HG02970 (cell line): ENCODE measurements around the gene ITGA7.

Experiments
- ATAC-seq: cut with Tn5 transposase; IDR thresholded peaks from one replicate; pipeline ENCODE4 v1.9.1; 2021; ENCODE audit warnings: mild to moderate bottlenecking, moderate library complexity, moderate number of reproducible peaks; ENCODE audit not compliant: unreplicated experiment, low FRiP score

Gene ITGA7

GRCh38 chr12:55718624-55719275 lies 11.0 kb upstream of the ITGA7 start:
- ATAC-seq: no peak

- ATAC-seq: no peak
Measured at GRCh38 chr12:55718015-55718414, 10.3 kb upstream of the ITGA7 start.

DNA sequence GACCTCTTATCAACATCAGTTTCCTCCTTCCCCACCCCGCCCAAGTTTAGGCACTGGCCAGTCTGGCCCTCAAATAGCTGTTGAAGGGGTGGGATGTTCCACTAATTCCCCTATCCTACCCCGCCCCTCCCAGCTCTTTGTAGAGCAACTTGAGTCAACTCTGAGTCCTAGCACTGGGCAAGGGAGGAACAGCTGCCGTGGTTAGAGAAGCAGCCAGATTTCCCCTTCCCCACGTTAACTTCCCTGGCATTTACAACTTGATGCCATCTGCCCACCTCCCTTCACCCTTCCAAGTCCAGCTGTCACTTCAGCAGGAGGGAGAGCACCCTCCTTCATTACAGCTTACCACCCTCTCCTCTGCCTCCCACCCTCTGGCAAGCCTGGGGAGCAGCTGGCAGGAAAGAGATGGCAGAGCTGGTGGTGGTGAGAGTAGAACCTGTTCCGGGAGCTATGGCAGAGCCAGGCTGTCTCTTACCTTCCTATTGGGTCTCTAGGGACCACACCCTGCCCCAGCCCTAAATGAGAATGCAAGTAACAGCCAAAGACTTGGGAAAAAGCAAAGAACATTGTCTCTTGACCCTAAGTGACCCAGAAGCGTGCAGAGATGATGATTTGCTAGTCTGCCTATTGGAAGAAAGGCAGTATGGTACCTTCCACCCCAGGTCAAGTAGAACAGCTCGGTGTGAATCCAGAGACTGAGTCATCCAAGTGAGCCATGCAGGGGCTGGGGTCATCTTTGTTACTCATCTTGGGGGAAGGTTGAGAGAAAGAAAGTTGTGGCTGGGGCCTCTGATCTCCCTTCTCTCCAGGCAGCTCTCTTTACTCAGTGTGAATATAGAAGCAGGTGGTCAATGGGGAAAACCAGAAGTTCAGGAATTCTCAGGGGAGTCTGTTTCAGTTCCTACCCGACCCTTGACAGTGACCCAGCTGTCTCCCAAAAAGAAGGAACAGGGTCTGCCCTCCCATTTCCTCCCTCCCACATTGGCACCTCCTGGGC lies 9.6 kb upstream of the ITGA7 start:
- no peak for ATAC-seq

- no peak for ATAC-seq
Measured at GRCh38 chr12:55716582-55716957, 8.9 kb upstream of the ITGA7 start.

- ATAC-seq: peak; percentile 77
Measured at GRCh38 chr12:55715833-55716581, 8.3 kb upstream of the ITGA7 start, which contains the start of gene BLOC1S1. Gene BLOC1S1, plus strand, starts transcription at chr12:55716046. Its CDS starts 6 bp downstream, at chr12:55716052.

DNA sequence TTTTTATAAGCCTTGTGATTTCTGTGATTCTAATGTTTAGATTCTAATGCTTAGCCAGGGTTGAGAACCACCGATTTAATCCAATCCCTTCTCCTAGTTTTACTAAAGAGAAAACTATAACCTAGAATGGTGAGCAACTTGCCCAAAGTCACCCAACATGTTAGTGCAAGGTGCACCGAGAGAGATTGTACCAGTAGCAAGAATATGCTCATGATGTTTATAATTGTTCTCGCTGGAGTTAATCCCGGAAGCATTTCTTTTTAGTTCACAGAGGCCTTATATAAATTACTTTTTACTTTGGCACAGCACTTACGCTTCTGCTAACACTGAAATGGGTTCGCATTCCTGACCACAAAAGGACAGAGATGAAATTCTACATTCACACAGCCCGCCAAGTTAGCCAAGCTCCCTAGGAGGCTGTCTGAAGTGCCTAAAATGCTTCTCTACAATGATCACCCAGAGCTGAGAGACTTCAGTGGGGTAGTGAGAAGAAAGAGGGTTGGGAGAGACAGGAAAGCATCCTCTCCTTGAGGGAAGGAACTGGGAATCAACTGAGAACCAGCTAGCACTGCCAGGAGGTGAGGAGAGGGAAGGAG lies 7.6 kb upstream of the ITGA7 start:
- ATAC-seq: no peak

GRCh38 chr12:55713721-55714120 lies 6.0 kb upstream of the ITGA7 start:
- ATAC-seq: no peak

GRCh38 chr12:55712700-55713415 lies 5.2 kb upstream of the ITGA7 start:
- no peak for ATAC-seq

GRCh38 chr12:55711786-55712553 lies 4.3 kb upstream of the ITGA7 start:
- ATAC-seq: no peak

DNA sequence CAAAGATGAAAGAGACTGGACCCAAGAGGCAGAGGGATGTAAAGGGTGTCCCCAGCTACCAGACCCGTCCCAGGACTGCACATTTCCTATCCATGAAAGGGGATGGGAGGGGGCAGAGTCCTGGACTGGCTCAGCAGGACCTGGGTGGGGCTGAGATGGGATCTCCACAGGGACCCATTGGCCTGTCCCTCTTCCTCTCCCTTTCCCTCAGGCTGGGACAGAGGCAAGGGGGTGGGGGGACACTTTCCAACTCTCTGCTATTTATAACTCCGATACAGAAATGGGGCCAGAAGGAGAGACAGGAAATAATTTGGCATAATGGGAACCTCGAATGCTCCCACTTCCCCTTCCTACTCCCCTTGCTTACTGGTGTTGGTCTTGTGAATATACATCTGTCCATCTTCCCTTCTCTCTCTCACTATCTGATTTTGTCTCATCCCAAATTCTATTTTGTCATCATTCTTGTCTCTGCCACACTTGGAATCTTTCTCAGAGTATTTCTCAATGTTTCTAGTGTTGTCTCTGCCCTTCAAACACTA lies 1.1 kb upstream of the ITGA7 start:
- ATAC-seq: no peak

- ATAC-seq: no peak
Measured at GRCh38 chr12:55707219-55707671, 459 bp downstream of the ITGA7 start.

- no peak for ATAC-seq
Measured at GRCh38 chr12:55706568-55707218, 1.0 kb downstream of the ITGA7 start.

- ATAC-seq: no peak
Measured at GRCh38 chr12:55705782-55706402, 1.8 kb downstream of the ITGA7 start.

DNA sequence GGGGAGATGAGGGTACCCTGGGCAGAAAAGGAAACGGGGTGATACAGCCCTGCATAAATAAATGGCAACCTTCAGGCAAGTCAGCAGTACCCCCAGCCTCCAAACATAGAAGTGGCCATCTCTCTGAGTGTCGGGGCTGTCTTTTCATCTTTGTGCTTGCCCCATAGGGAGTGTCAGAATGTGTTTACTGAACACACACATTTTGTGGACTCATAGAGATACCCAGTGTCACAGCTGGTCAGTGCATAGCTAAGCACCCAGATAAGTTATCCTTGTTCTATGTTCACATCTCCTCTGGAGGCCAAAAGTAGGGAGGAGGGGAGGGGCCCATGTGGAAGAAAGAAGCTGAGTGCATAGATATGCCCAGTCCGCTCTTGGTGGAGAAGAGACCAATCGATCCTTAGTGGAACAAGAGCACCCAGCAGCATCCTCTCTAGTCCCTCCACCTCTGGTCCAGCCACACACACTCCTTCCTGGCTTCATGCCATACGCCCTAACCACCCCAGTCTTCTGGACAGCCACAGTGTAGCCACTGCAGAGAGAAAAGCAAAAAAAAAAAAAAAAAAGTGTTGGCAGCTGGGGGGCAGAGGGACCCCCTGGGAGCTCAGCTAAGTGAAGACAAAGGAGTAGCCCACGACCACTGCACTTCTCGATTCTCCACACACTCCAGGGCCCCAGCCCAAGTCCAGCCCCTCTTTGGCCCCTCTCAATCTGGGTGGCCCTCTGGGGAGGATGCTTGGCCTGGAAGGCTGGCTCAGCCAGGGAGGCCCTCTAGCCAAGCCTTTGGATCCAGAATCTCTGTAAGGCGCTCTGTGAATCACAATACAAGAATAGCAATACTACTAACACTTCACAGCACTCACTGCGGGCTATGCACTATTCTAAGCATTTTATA lies 2.6 kb downstream of the ITGA7 start:
- ATAC-seq: no peak

GRCh38 chr12:55703901-55704761 lies 3.6 kb downstream of the ITGA7 start:
- no peak for ATAC-seq

DNA sequence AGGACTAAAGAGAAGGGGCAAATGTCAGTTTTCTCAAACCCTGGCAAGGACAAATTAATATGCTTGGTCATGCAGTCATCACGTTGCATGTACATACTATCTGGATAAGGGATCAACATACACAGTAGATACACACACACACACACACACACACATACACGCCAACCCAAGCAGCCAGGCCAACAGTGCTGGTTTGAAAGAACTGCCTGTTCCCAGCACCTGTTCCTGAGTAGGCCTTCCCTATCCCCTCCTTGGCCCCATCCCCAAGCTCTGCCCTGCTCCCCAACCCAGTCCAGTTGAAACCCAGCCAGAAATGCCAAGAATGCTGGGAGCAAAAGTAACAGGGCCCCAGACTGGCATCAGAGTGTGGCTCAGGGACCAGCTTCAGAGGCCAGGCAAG lies 4.4 kb downstream of the ITGA7 start:
- ATAC-seq: no peak
